Transverse colon (tissue), 4 donors: ENCODE measurements around the gene NDST3.
"Not testable (repeated sequence)": the region's sequence is repeated elsewhere in the genome, so short reads cannot be mapped to it uniquely, and the experiment has no call there.

ENCODE experiments used
- POLR2A ChIP-seq: fragments of 450-650 bp; IDR thresholded peaks from one replicate; pipeline ENCODE4 v1.6.1; 2016; ENCODE audit warnings: antibody characterized with exemption, mild to moderate bottlenecking, moderate library complexity
- POLR2AphosphoS5 ChIP-seq, 3 donors: sonication (generic); formaldehyde crosslinking; IDR thresholded peaks; one replicate each; pipeline ENCODE4 v1.6.1; 2016; ENCODE audit warnings: antibody characterized with exemption in 3 of 3
- TF ChIP-seq, protein P1 (sequence below), 5 experiments: fragments of 200-600 bp in 3 of 5; fragments of 450-650 bp in 2 of 5; sonication (generic) in 3 of 5; IDR thresholded peaks; 1 replicate in 2 of 5; 2 replicates in 3 of 5; pipeline ENCODE4 v1.5.1; 2016 to 2017; ENCODE audit warnings: antibody characterized with exemption in 5 of 5, inconsistent platforms in 3 of 5, mild to moderate bottlenecking in 2 of 5, moderate library complexity in 1 of 5

DNA sequence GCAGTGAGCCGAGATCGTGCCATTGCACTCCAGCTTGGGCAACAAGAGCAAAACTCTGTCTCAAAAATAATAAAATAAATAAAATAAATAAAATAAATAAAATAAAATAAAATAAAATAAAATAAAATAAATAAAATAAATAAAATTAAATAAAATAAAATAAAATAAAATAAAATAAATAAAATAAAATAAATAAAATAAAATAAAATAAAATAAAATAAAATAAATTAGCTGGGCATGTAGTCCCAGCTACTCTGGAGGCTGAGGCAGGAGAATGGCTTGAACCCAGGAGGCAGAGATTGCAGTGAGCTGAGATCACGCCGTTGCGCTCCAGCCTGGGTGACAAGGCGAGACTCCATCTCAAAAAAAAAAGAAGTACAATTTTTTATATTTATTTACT, 265.3 kb downstream of the NDST3 start:
- TF ChIP-seq, protein P1, sequence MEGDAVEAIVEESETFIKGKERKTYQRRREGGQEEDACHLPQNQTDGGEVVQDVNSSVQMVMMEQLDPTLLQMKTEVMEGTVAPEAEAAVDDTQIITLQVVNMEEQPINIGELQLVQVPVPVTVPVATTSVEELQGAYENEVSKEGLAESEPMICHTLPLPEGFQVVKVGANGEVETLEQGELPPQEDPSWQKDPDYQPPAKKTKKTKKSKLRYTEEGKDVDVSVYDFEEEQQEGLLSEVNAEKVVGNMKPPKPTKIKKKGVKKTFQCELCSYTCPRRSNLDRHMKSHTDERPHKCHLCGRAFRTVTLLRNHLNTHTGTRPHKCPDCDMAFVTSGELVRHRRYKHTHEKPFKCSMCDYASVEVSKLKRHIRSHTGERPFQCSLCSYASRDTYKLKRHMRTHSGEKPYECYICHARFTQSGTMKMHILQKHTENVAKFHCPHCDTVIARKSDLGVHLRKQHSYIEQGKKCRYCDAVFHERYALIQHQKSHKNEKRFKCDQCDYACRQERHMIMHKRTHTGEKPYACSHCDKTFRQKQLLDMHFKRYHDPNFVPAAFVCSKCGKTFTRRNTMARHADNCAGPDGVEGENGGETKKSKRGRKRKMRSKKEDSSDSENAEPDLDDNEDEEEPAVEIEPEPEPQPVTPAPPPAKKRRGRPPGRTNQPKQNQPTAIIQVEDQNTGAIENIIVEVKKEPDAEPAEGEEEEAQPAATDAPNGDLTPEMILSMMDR (IDR thresholded peaks at IDR 0.05) = not testable (repeated sequence)
- TF ChIP-seq POLR2A; POLR2AphosphoS5 (IDR thresholded peaks at IDR 0.05): not testable (repeated sequence)
